NCI-H2227 (cell line): Measurements from ENCODE around the gene WASHC2A.
"Not testable (repeated sequence)": the region's sequence is repeated elsewhere in the genome, so short reads cannot be mapped to it uniquely, and the experiment has no call there.

Experiments
- DNase-seq: peaks from one replicate; lab custom pipeline; 2025; ENCODE audit not compliant: unreplicated experiment; lab: John Stamatoyannopoulos, UW

Gene WASHC2A

GRCh38 chr10:50059946-50060345 is 7.8 kb upstream of the WASHC2A start:
- not testable (repeated sequence) for DNase-seq

- not testable (repeated sequence) for DNase-seq
These were observed 6.2 kb upstream of the WASHC2A start for GRCh38 chr10:50061548-50061947.

GRCh38 chr10:50063100-50063499 is 4.7 kb upstream of the WASHC2A start:
- no peak for DNase-seq

GRCh38 chr10:50068352-50068659 is 552 bp downstream of the WASHC2A start:
- DNase-seq: not testable (repeated sequence)

- not testable (repeated sequence) for DNase-seq
These were observed 7.4 kb downstream of the WASHC2A start for GRCh38 chr10:50075139-50075538.

GRCh38 chr10:50075544-50075943 is 7.8 kb downstream of the WASHC2A start:
- not testable (repeated sequence) for DNase-seq

- not testable (repeated sequence) for DNase-seq
These were observed 23.6 kb downstream of the WASHC2A start for GRCh38 chr10:50091304-50091703.

- DNase-seq: not testable (repeated sequence)
These were observed 25.2 kb downstream of the WASHC2A start for GRCh38 chr10:50092928-50093327.

- not testable (repeated sequence) for DNase-seq
These were observed 26.9 kb downstream of the WASHC2A start for GRCh38 chr10:50094630-50095029.

- not testable (repeated sequence) for DNase-seq
These were observed 27.6 kb downstream of the WASHC2A start for GRCh38 chr10:50095402-50095801.

GRCh38 chr10:50096722-50097121 is 29.0 kb downstream of the WASHC2A start:
- not testable (repeated sequence) for DNase-seq

GRCh38 chr10:50098645-50099044 is 30.9 kb downstream of the WASHC2A start:
- not testable (repeated sequence) for DNase-seq

- DNase-seq: not testable (repeated sequence)
These were observed 33.4 kb downstream of the WASHC2A start for GRCh38 chr10:50101139-50101582.

- DNase-seq: not testable (repeated sequence)
These were observed 34.0 kb downstream of the WASHC2A start for GRCh38 chr10:50101747-50102146.

- DNase-seq: not testable (repeated sequence)
These were observed 34.5 kb downstream of the WASHC2A start for GRCh38 chr10:50102267-50102666.

- not testable (repeated sequence) for DNase-seq
These were observed 41.4 kb downstream of the WASHC2A start for GRCh38 chr10:50108999-50109698.

- not testable (repeated sequence) for DNase-seq
These were observed 44.8 kb downstream of the WASHC2A start for GRCh38 chr10:50112419-50113112.

- not testable (repeated sequence) for DNase-seq
These were observed 59.0 kb downstream of the WASHC2A start for GRCh38 chr10:50126765-50127164.

- not testable (repeated sequence) for DNase-seq
These were observed 60.1 kb downstream of the WASHC2A start for GRCh38 chr10:50127770-50128292.

GRCh38 chr10:50131245-50131965 is 63.7 kb downstream of the WASHC2A start:
- not testable (repeated sequence) for DNase-seq

GRCh38 chr10:50132322-50132721 is 64.6 kb downstream of the WASHC2A start:
- DNase-seq: not testable (repeated sequence)
